ENCODE measurements around the gene VPS13D.

DNA sequence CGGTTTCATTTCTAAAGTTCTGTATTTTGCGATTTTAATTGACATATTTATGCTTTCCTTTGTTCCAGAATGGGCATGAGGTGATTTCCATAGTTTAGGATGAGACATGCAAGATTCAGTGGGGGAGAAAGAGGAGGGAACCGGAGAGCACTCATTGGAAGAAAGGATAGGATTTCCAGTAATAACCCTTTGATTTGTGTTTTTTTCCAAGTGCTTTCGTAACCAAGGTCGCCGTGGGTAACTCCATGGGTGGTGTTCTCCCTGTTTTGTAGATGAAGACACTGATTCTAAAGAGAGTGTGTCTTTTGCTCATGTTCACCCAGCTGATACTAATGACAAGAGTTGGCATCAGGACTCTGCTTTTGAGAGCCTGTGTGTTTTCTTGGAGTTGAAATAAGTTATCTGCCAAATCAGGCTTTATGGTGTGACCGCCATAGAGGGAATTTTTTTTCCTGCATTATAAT is 218.1 kb downstream of the VPS13D start:
- no peak for TF ChIP-seq POLR2A (IDR thresholded peaks at IDR 0.05; ENCODE audit: extremely low read depth, insufficient read length)
- TF ChIP-seq, protein P1, sequence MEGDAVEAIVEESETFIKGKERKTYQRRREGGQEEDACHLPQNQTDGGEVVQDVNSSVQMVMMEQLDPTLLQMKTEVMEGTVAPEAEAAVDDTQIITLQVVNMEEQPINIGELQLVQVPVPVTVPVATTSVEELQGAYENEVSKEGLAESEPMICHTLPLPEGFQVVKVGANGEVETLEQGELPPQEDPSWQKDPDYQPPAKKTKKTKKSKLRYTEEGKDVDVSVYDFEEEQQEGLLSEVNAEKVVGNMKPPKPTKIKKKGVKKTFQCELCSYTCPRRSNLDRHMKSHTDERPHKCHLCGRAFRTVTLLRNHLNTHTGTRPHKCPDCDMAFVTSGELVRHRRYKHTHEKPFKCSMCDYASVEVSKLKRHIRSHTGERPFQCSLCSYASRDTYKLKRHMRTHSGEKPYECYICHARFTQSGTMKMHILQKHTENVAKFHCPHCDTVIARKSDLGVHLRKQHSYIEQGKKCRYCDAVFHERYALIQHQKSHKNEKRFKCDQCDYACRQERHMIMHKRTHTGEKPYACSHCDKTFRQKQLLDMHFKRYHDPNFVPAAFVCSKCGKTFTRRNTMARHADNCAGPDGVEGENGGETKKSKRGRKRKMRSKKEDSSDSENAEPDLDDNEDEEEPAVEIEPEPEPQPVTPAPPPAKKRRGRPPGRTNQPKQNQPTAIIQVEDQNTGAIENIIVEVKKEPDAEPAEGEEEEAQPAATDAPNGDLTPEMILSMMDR (IDR thresholded peaks at IDR 0.05; ENCODE audit: low read depth, low read length): no peak
